Germinal center (tissue), 1 donor: Measurements from ENCODE around the gene COL23A1.

ENCODE experiments used
- DNase-seq: peaks from one replicate; pipeline ENCODE4 v3.0.0; 2012; ENCODE audit warnings: mixed read lengths, low spot score

The COL23A1 gene

DNA sequence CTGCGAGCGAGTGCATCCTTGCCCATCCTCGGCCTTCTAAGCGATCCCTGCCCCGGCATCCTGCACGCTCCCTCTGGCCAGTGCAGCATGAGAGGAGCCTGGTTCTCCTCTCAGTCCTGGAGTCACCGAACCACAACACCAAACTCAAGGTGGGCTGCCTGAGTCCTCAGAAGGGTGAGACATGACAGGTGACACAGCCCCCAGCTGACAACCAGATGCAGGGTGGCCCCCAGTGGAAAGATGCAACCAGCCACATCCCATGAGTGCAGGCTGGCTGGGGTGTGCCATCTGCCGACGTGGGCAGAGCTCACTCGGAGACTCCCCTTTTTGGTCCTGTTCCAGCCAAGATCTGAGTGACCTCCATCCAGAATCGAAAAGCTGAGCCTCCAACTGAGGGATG, 58.4 kb downstream of the COL23A1 start:
- no peak for DNase-seq

GRCh38 chr5:178530526-178530925, 59.7 kb downstream of the COL23A1 start:
- DNase-seq, result no peak

GRCh38 chr5:178529080-178529479, 61.1 kb downstream of the COL23A1 start:
- DNase-seq, result no peak

DNA sequence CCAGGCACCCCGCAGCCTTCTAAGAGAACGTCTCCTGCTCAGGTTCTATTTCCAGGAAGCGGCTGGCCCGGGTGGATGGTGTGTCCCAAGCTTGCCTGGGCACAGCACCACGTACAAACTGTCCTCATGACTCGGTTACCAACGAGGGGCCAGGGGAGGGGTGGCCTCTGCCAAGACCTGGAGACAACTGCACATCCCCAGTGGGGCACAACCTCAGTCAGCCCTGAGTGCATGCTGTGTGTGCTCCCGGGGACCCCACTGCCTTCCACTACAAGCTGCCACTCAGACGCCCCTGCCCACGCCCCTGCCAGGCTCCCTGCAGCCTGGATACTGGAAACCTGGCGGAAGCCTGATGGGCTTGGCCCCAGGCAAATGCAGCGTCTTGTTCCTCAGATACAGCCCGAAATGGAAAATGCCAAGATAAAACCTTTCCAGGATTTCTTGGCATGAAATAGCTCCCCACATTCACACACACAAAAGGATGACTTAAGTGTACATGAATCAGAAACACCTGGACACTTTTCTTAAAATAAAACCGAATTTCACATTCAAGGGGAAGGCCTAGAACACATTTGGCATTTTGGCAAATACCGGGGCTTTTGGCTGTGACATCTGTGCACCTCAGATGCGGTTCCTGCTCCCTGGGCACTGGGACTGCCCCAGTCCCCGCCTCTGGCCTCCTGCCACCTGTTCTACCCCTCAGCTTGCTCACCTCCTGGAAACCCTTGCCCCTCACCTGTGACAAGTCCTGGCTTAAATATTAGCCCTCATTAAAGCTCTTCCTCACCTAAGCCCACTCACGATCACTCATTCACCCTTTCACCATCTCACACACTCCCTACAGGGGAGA, 62.5 kb downstream of the COL23A1 start:
- no peak for DNase-seq

DNA sequence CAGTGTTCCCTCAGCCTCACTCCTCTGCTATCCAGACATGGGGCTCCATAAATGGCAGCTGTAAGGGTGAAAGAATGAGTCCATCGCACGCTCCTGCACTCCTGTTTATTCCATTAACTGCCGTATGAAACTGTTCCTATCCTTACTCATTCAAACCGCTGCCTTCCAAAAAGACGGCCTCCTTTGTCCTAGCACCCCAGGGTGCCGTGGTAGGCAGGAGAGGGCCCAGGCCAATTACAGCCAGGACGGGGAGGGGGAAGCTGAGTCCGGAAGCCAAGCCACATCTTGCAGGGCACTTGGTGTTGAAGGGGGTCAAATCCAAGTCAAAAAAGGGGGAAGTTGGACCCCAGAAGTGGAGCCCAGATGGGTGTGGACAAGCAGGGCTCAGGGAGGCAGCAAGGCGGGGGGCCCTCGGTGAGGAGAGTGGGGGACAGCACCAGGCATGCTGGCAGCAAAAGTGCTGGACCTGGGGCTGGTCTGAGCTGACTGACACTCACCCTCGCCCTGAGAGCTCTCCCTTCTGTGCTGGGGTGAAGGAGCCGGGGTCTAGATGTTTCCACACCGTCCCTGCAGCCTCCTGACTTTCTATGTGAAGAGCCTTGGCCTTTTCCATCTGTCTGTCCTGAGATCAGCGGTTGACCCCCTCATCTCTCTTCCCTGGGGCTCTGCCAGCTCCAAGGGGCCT, 63.3 kb downstream of the COL23A1 start:
- DNase-seq, result no peak

- DNase-seq, result no peak
These were observed 64.1 kb downstream of the COL23A1 start for GRCh38 chr5:178525906-178526732.

- DNase-seq, result no peak
These were observed 65.9 kb downstream of the COL23A1 start for GRCh38 chr5:178524093-178524882.

- no peak for DNase-seq
These were observed 67.8 kb downstream of the COL23A1 start for GRCh38 chr5:178522361-178522760.

GRCh38 chr5:178520851-178521250, 69.3 kb downstream of the COL23A1 start:
- DNase-seq, result no peak

DNA sequence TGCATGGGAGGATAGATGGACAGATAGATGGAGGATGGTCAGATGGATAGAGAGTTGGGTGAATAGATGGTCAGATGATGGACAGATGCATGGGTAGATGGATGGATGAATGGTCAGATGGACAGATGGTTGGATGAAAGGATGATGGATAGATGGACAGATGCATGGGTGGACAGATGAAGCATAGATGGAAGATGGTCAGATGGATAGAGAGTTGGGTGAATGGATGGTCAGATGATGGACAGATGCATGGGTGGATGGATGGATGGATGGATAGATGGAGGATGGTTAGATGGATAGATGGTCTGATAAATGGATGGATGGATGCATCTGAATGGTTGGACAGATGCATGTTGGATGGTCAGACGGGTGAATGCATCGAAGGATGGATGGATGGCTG, 70.4 kb downstream of the COL23A1 start:
- DNase-seq, result no peak

DNA sequence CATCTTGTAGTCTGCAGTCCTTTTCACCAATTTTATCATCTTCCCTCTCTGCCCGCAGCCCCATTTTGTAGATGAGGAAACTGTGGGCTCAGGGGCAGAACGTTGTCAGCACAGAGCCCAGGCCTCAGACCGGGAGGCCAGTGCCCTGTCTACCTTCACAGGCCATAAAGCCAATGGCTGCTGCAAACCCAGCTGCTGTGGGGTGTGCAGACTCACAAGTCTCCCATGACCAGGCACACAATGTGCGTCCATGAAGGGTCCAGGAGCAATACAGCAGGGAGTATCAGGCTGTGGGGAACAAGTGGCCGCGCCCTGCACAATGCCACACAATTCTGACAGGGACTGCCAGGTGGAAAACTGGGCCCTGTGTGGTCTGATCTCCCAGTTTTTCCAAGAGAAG, 71.0 kb downstream of the COL23A1 start:
- no peak for DNase-seq

DNA sequence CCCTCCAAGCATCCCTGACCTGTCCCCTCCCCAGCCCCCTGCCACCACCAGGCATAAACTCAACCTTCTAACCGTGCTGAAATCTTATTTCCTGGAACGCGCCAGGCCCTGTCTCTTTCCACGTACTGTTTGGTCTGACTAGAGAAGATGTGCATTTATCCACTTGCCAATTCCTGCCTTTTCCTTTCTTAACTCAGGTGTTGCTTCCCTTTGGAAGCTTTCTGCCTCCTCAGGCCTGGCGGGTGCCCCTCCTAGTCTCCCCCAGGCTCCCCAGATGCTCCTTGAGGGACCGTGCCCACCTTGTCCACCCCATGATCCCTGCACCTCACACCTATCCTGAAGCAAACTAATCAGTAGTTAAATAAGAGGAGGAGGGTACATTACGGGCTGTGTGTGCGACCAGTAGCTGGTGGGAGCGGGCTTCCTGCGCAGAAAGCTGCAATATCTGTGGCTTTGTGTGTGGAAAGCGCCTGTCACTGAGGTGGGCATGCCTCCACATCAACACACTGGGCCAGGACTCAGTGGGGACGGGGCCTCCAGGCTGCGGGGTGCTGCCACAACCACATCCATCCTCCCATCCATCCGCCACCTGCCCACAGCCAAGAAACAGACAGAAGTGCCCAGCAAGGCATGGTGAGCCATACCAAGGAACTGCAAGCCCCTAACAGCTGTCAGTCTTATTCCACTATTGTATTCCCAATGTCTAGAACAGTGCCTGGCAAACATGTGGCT, 73.5 kb downstream of the COL23A1 start:
- DNase-seq, result no peak

- no peak for DNase-seq
These were observed 74.3 kb downstream of the COL23A1 start for GRCh38 chr5:178515776-178516503.

DNA sequence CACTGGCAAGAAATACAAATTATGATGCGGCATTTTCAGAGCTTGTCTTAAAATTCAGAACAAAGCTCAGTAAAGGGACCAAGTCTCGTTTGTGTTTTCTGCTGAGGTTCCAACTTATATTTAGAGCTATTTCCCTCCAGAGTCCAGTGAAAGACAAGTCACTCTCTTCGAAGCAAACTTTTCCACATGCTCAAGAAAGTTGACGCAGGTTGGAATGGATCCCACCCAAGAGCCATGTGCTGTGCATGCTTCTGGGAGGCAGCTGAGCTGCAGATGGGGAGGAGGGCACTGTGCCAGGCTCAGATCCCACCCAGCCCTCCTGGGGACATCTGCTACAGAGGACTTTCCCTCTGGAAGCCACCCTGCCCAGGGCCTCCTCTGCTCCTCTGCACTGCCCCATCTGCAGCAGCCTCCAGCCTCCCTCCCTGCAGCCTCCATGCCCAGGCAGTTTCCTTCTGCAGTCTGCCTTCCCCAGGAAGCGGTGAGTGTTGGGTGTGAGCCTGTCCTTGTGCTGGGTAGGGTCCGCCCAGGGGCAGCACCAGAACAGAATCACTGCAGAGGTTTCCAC, 75.3 kb downstream of the COL23A1 start:
- DNase-seq, result no peak

- no peak for DNase-seq
These were observed 79.0 kb downstream of the COL23A1 start for GRCh38 chr5:178511172-178511571.

GRCh38 chr5:178509491-178510057, 80.6 kb downstream of the COL23A1 start:
- DNase-seq, result no peak

DNA sequence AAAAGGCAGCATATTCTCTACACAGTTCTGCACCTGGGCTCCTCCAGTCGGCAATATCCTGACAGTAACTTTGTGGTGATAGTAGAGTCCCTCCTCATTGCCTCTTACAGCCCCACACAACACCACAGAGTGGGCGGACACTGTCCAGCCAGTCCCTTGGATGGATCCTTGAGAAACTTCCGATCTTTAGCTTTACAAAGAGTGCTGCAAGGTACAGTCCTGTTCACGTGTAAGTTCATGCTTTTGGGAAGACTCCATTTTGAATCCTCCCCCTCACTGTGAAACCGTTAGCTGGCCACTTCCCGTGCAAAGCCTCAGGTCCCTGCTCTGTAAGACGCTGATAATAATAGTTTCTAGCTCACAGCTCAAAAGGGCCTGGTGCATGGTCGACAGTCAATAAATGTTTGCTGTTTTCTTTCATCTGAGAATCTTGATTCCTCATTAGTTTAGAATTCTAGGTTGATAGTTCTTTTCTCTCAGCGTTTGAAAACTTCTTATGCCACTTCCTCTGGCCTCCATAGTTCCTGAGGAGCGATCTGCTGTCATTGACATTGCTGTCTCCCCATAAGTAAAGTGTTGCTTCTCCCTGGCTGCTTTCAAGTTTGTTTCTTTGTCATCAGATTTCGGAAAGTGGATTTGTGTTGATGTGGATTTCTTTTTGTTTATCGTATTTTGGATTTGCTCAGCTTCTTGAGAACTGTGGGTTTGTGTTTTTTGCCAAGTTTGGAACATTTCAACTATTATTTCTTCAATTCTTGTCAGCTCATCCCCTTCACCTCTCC, 82.9 kb downstream of the COL23A1 start:
- no peak for DNase-seq

DNA sequence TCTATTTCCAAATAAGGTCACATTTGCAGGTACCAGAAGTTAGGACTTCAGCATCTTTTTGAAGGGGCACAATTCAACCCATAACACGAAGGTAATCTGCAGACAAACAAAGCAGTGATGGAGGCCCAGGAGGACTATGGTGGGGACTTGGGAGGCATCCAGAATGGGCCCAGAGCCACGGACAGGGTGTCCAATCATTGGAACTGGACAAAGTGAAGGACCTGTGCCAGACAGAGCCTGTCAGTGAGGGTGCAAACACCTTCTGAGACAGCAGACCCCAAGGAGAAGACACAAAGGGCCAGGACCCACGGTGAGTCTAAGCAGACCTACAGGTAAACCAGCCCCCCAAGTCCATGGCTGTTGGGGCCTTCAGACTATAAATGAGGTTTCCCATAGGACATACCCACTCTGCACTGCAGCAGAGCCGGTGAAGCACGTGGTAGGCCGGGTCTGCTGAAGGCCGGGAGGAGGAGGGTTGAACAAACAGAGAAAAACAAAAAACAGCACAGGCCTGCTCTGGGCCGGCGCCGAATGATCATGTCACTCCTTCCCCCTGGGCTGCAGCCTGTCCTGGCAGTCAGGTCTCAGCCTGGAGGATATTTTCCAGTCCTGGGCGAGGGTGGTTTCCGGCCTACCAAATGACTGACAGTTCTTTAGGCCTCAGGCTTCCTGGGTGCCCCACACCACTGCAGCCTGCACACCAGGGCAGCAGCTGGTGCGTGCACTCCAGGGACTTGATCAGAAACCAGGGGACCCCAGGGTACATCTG, 84.4 kb downstream of the COL23A1 start:
- no peak for DNase-seq
